HCT116 (cell line): ENCODE measurements around the gene OSGIN1. TPM values are rescaled to one million over a fixed set of nuclear protein-coding genes. Genes with fewer than 3 reads are reported as not detected.

Experiments
- ATAC-seq: fragments of 200-7000 bp; cut with Tn5 transposase; 2 replicates; pipeline ENCODE4 v1.9.1; 2020; ENCODE audit warnings: mild to moderate bottlenecking, moderate library complexity
- BruUV-seq: library from RNA; stranded (reverse); fragments of 400-500 nt; replicated peaks from 2 replicates; lab custom pipeline; 2021; lab: Mats Ljungman, UMichigan
- CTCF ChIA-PET: fragments of 300-600 bp; sonication (Branson Sonifier 250); formaldehyde crosslinking; loops from one replicate; lab custom pipeline; 2021; ENCODE audit warnings: antibody characterized with exemption; lab: Charles Lee
- POLR2A ChIA-PET: fragments of 300-600, 350-600 bp; sonication (Branson Sonifier 250); formaldehyde crosslinking; loops from one replicate; lab custom pipeline; 2021; ENCODE audit warnings: antibody characterized with exemption; lab: Charles Lee
- RAD21 ChIA-PET, 2 experiments: fragments of 300-600 bp; sonication (Branson Sonifier 250); formaldehyde crosslinking; loops; one replicate each; lab custom pipeline; 2023; ENCODE audit warnings: low total read pairs in 2 of 2; ENCODE audit not compliant: uncharacterized antibody in 2 of 2, unreplicated experiment in 2 of 2, low non-redundant PET in 1 of 2; lab: Charles Lee
- DNase-seq: peaks from one replicate; pipeline ENCODE4 v3.0.0-alpha.2; 2010; ENCODE audit warnings: low read depth, low spot score
- H2AFZ ChIP-seq: fragments of 200-600 bp; shearing (Covaris generic), sonication (generic); 2 replicates; pipeline ENCODE4 v1.6.1; 2017; ENCODE audit warnings: low read depth, mixed run types, mixed read lengths, antibody characterized with exemption, low read length; ENCODE audit not compliant: poor library complexity, severe bottlenecking
- H3K27ac ChIP-seq: 2 replicates; pipeline ENCODE4 v1.5.1; 2012; ENCODE audit warnings: low read depth, low read length
- H3K27me3 ChIP-seq: fragments of 200-600 bp; sonication (generic); 2 replicates; pipeline ENCODE4 v1.6.1; 2016; ENCODE audit warnings: mixed run types, low read length, mixed read lengths; ENCODE audit not compliant: insufficient read depth
- H3K36me3 ChIP-seq, 2 experiments: fragments of 200-500 bp in 1 of 2; fragments of 200-600 bp in 1 of 2; sonication (Bioruptor generic) in 1 of 2; sonication (generic) in 1 of 2; 2 replicates each; pipeline versions ENCODE4 v1.5.1 to v1.6.1; 2014 to 2016; ENCODE audit warnings: low read length in 2 of 2, inconsistent platforms in 1 of 2, mixed read lengths in 1 of 2, mixed run types in 1 of 2; ENCODE audit not compliant: insufficient read depth in 2 of 2, control insufficient read depth in 1 of 2
- H3K4me1 ChIP-seq, 2 experiments: fragments of 200-600 bp in 1 of 2; sonication (generic) in 1 of 2; 2 replicates each; pipeline versions ENCODE4 v1.5.1 to v1.6.1; 2012 to 2017; ENCODE audit warnings: low read length in 2 of 2, inconsistent platforms in 1 of 2, mild to moderate bottlenecking in 1 of 2, mixed read lengths in 1 of 2, mixed run types in 1 of 2, moderate library complexity in 1 of 2; ENCODE audit not compliant: insufficient read depth in 2 of 2, control insufficient read depth in 1 of 2
- H3K4me2 ChIP-seq: fragments of 200-600 bp; sonication (generic); 2 replicates; pipeline ENCODE4 v1.6.1; 2017; ENCODE audit warnings: mixed run types, low read length, mixed read lengths
- H3K4me3 ChIP-seq, 2 experiments: fragments of 200-600 bp in 1 of 2; sonication (generic) in 1 of 2; replicated peaks in 1 of 2; 2 replicates each; pipeline ENCODE4 v1.5.1; 2011 to 2016; ENCODE audit warnings: low read length in 2 of 2, control low read depth in 1 of 2, low read depth in 1 of 2, mild to moderate bottlenecking in 1 of 2, mixed read lengths in 1 of 2, mixed run types in 1 of 2
- H3K79me2 ChIP-seq: fragments of 200-600 bp; sonication (generic); 2 replicates; pipeline ENCODE4 v1.6.1; 2017; ENCODE audit warnings: mild to moderate bottlenecking, mixed run types, low read length, moderate library complexity, mixed read lengths; ENCODE audit not compliant: insufficient read depth
- H3K9ac ChIP-seq: fragments of 200-600 bp; sonication (generic); 2 replicates; pipeline ENCODE4 v1.6.1; 2016; ENCODE audit warnings: low read length, mixed read lengths
- H3K9me2 ChIP-seq: fragments of 200-600 bp; sonication (generic), shearing (Covaris generic); 2 replicates; pipeline ENCODE4 v1.6.1; 2017; ENCODE audit warnings: mixed run types, mild to moderate bottlenecking, moderate library complexity; ENCODE audit not compliant: insufficient read depth
- H3K9me3 ChIP-seq, 2 experiments: fragments of 200-500 bp in 1 of 2; fragments of 200-600 bp in 1 of 2; sonication (Bioruptor generic) in 1 of 2; sonication (generic) in 1 of 2; 2 replicates each; pipeline ENCODE4 v1.6.1; 2014 to 2017; ENCODE audit warnings: low read length in 2 of 2, mixed read lengths in 2 of 2, inconsistent platforms in 1 of 2, low read depth in 1 of 2, mild to moderate bottlenecking in 1 of 2, mixed run types in 1 of 2, moderate library complexity in 1 of 2; ENCODE audit not compliant: control insufficient read depth in 1 of 2, insufficient read depth in 1 of 2
- H4K20me1 ChIP-seq: fragments of 200-600 bp; sonication (generic), shearing (Covaris generic); 2 replicates; pipeline ENCODE4 v1.6.1; 2017; ENCODE audit warnings: mixed run types, mild to moderate bottlenecking, moderate library complexity; ENCODE audit not compliant: insufficient read depth
- CBX3 ChIP-seq: IDR thresholded peaks from 2 replicates; pipeline ENCODE4 v1.6.1; 2012; ENCODE audit warnings: low read depth
- CEBPB ChIP-seq: IDR thresholded peaks from 2 replicates; pipeline ENCODE4 v1.6.1; 2012; ENCODE audit warnings: low read depth
- EZH2phosphoT487 ChIP-seq: fragments of 200-600 bp; IDR thresholded peaks from 2 replicates; pipeline ENCODE4 v1.6.1; 2018; ENCODE audit warnings: antibody characterized with exemption, borderline replicate concordance
- FOSL1 ChIP-seq: IDR thresholded peaks from 2 replicates; pipeline ENCODE4 v1.6.1; 2012; ENCODE audit warnings: low read depth
- RAD21 ChIP-seq: IDR thresholded peaks from 2 replicates; pipeline ENCODE4 v1.6.1; 2012; ENCODE audit warnings: low read depth, mild to moderate bottlenecking
- SP1 ChIP-seq: IDR thresholded peaks from 2 replicates; pipeline ENCODE4 v1.6.1; 2012; ENCODE audit warnings: low read depth
- ZFX ChIP-seq: fragments of 450-650 bp; IDR thresholded peaks from 2 replicates; pipeline ENCODE4 v1.6.1; 2017
- intact Hi-C: fragments of 100-400 bp; cut with micrococcal nuclease; formaldehyde crosslinking; loops from 2 replicates; pipeline ENCODE4 v1.10.0; 2022
- total RNA-seq: library from RNA; stranded (reverse); gene quantifications from one replicate; pipeline ENCODE4 v1.2.1, GENCODE V29; 2021; ENCODE audit not compliant: unreplicated experiment
- TF ChIP-seq, protein P1 (sequence below): IDR thresholded peaks from 2 replicates; pipeline ENCODE4 v1.6.1; 2012

The OSGIN1 gene
- total RNA-seq, 1 experiment from 2014 or later: 19.8 TPM

DNA sequence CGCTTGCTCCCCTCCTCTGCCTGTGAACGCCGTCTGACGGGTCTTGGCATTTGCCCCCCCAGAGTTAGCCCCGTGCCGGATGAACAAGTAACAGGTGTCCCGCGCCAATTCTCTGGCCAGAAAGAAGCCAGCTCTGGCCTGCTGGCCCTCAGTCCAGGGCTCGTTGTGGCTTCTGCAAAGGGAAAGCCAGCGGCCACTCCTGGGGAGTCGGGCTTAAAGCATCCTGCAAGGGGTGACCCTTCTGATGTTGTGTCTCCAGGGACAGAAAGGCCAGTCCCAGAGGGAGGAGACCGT lies 18.4 kb upstream of the OSGIN1 start (continued):
- TF ChIP-seq CBX3 (no peak), FOSL1 (no peak), CEBPB (no peak)
- TF ChIP-seq, protein P1, sequence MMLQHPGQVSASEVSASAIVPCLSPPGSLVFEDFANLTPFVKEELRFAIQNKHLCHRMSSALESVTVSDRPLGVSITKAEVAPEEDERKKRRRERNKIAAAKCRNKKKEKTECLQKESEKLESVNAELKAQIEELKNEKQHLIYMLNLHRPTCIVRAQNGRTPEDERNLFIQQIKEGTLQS: no peak

DNA sequence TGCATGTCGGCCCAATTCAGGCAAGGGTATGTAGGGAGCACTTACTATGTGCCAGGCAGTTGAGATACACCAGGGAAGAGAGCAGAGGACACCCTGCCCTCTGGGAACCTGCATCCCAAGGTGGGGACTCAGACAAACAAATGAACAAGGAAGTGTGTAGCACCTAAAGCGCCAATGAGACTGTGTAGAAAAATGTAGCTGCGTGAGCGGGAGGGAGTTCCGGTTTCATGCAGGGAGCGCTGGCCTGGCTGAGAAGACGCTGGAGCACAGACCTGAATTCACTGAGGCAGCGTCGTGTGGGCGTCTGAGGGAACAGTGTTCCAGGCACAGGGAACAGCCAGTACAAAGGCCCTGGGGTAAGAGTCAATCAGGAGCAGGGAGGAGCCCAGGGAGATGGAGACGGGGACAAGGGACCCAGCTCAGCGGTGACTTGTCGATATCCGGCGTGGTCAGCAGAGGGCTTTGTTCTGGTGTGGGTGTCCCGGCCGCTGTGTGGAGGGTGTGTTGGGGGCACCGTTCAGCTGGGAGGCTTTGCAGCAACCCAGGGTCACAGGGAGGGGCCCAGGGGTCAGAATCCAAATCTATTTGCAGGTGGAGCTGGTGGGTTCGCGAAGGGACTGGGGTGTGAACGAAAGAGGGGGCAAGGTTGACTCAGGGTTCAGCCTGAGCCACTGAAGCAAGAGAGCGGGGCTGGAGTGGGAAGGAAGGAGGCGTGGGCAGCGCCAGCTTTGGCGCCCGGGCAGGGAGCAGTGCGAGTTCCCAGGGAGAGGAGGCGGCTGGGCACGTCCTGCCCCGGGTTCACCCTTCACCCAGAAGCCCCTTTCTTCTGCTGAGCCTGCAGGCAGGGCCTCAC lies 17.8 kb upstream of the OSGIN1 start:
- no peak overlapping the region for H3K4me2 ChIP-seq
- no peak overlapping the region for H2AFZ ChIP-seq
- RAD21 ChIA-PET: no interaction called here
- H3K4me3 ChIP-seq: no peak overlapping the region
- TF ChIP-seq SP1 (no peak), CBX3 (no peak), RAD21 (no peak), EZH2phosphoT487 (no peak), FOSL1 (no peak), ZFX (no peak)
- TF ChIP-seq, protein P1: no peak
- no peak overlapping the region for H3K27ac ChIP-seq
- no peaks in the 10 kb centered on the region for H3K36me3 ChIP-seq
- no peaks in the 10 kb centered on the region for H3K9me2 ChIP-seq
- peaks cover 0 to 10% of the 10 kb centered on the region in 2 experiments; a peak in 1 of 4 replicates for H3K4me1 ChIP-seq
- no peak overlapping the region for H3K9ac ChIP-seq
- POLR2A ChIA-PET: no interaction called here
- H3K27me3 ChIP-seq: no peaks in the 10 kb centered on the region
- CTCF ChIA-PET: interaction anchor here (1.4 kb wide), 1 partner anchor 8 kb away, joined by 4 read pairs; no protein-coding TSS in a partner anchor
- DNase-seq (no peak), ATAC-seq (no peak)
- no peaks in the 10 kb centered on the region for H4K20me1 ChIP-seq
- no peaks in the 10 kb centered on the region for H3K9me3 ChIP-seq
- H3K79me2 ChIP-seq: no peaks in the 10 kb centered on the region
- BruUV-seq: no TSS peak
- intact Hi-C loops: no loop called here
